HUES6 (cell line): Measurements from ENCODE around the gene HMGCL.

Source experiments
- H3K27ac ChIP-seq: 2 replicates; pipeline ENCODE4 v1.7.0; 2013; ENCODE audit warnings: low read depth, mild to moderate bottlenecking, low read length, inconsistent platforms
- H3K27me3 ChIP-seq: 2 replicates; pipeline ENCODE4 v1.6.1; 2013; ENCODE audit warnings: low read length; ENCODE audit not compliant: control insufficient read depth, insufficient read depth
- H3K36me3 ChIP-seq: 2 replicates; pipeline ENCODE4 v1.6.1; 2013; ENCODE audit warnings: low read length; ENCODE audit not compliant: control insufficient read depth, insufficient read depth
- H3K4me1 ChIP-seq: 2 replicates; pipeline ENCODE4 v1.6.1; 2013; ENCODE audit warnings: low read length; ENCODE audit not compliant: control insufficient read depth, insufficient read depth
- H3K4me3 ChIP-seq: 2 replicates; pipeline ENCODE4 v1.5.1; 2013; ENCODE audit warnings: low read depth, low read length
- H3K9ac ChIP-seq: one replicate; pipeline ENCODE4 v1.6.1; 2013; ENCODE audit warnings: mild to moderate bottlenecking, low read length
- H3K9me3 ChIP-seq: 2 replicates; pipeline ENCODE4 v1.6.1; 2013; ENCODE audit warnings: low read depth, low read length; ENCODE audit not compliant: control insufficient read depth, insufficient read depth

Gene HMGCL

GRCh38 chr1:23772049-23772853, 53.0 kb downstream of the HMGCL start:
- H3K4me1 ChIP-seq: 0 out of 2 replicates have a peak, but pooled peaks cover 2% of the 10 kb centered on the region
- no peak overlapping the region for H3K27ac ChIP-seq
- H3K9ac ChIP-seq: no peak overlapping the region
- no peaks in the 10 kb centered on the region for H3K27me3 ChIP-seq
- peaks cover 18% of the 10 kb centered on the region for H3K36me3 ChIP-seq
- H3K9me3 ChIP-seq: no peaks in the 10 kb centered on the region
- H3K4me3 ChIP-seq: no peak overlapping the region

GRCh38 chr1:23768733-23769132, 56.5 kb downstream of the HMGCL start:
- Histone ChIP-seq H3K4me1 (no peaks in the 10 kb centered on the region), H3K9ac (no peak overlapping the region), H3K4me3 (no peak overlapping the region), H3K27ac (no peak overlapping the region), H3K27me3 (no peaks in the 10 kb centered on the region), H3K9me3 (no peaks in the 10 kb centered on the region), H3K36me3 (peaks cover 36% of the 10 kb centered on the region)

- Histone ChIP-seq H3K9me3 (no peaks in the 10 kb centered on the region), H3K4me1 (no peaks in the 10 kb centered on the region), H3K36me3 (peaks cover 68% of the 10 kb centered on the region), H3K27me3 (no peaks in the 10 kb centered on the region), H3K27ac (no peak overlapping the region), H3K9ac (no peak overlapping the region), H3K4me3 (no peak overlapping the region)
Observed at GRCh38 chr1:23763041-23763577, 62.1 kb downstream of the HMGCL start.

GRCh38 chr1:23759277-23759676, 66.0 kb downstream of the HMGCL start:
- no peak overlapping the region for H3K9ac ChIP-seq
- H3K9me3 ChIP-seq: no peaks in the 10 kb centered on the region
- H3K4me3 ChIP-seq: no peak overlapping the region
- H3K27ac ChIP-seq: no peak overlapping the region
- H3K27me3 ChIP-seq: no peaks in the 10 kb centered on the region
- no peaks in the 10 kb centered on the region for H3K4me1 ChIP-seq
- peaks cover 88% of the 10 kb centered on the region for H3K36me3 ChIP-seq

GRCh38 chr1:23757812-23758211, 67.4 kb downstream of the HMGCL start:
- H3K27me3 ChIP-seq: no peaks in the 10 kb centered on the region
- no peaks in the 10 kb centered on the region for H3K4me1 ChIP-seq
- no peaks in the 10 kb centered on the region for H3K9me3 ChIP-seq
- H3K9ac ChIP-seq: no peak overlapping the region
- no peak overlapping the region for H3K4me3 ChIP-seq
- no peak overlapping the region for H3K27ac ChIP-seq
- peaks cover 89% of the 10 kb centered on the region for H3K36me3 ChIP-seq

GRCh38 chr1:23756676-23757075, 68.6 kb downstream of the HMGCL start:
- Histone ChIP-seq H3K4me3 (no peak overlapping the region), H3K36me3 (peaks cover 98% of the 10 kb centered on the region), H3K27me3 (no peaks in the 10 kb centered on the region), H3K4me1 (no peaks in the 10 kb centered on the region), H3K9ac (no peak overlapping the region), H3K9me3 (no peaks in the 10 kb centered on the region), H3K27ac (no peak overlapping the region)

- no peak overlapping the region for H3K9ac ChIP-seq
- no peak overlapping the region for H3K27ac ChIP-seq
- no peaks in the 10 kb centered on the region for H3K27me3 ChIP-seq
- no peak overlapping the region for H3K4me3 ChIP-seq
- peaks cover 95% of the 10 kb centered on the region for H3K36me3 ChIP-seq
- H3K9me3 ChIP-seq: no peaks in the 10 kb centered on the region
- H3K4me1 ChIP-seq: no peaks in the 10 kb centered on the region
Observed at GRCh38 chr1:23752909-23753308, 72.3 kb downstream of the HMGCL start.
